Adrenal gland (tissue), 12 donors: Measurements from ENCODE around the gene CCNY. TPM values are rescaled to one million over a fixed set of nuclear protein-coding genes. Genes with fewer than 3 reads are reported as not detected.
A peak's percentile ranks its signal among the peaks of the same experiment; 100 is the strongest.

Experiments
- DNase-seq, 7 donors: peaks; one replicate each; pipeline ENCODE4 v3.0.0-alpha.2; 2019 to 2020
- H3K27ac ChIP-seq, 5 donors: fragments of 200-600 bp; sonication (generic) in 4 of 5; 1 replicate in 3 of 5; 2 replicates in 2 of 5; pipeline versions ENCODE4 v1.5.1 to v1.8.0; 2016 to 2020; ENCODE audit warnings: mild to moderate bottlenecking in 1 of 5
- H3K27me3 ChIP-seq: fragments of 200-600 bp; 2 replicates; pipeline ENCODE4 v1.8.0; 2021
- H3K36me3 ChIP-seq, 2 donors: fragments of 200-600 bp; replicated peaks in 1 of 2; 1 replicate in 1 of 2; 2 replicates in 1 of 2; pipeline versions ENCODE4 v1.5.1 to v1.8.0; 2018 to 2022
- H3K4me1 ChIP-seq, 2 donors: fragments of 200-600 bp; replicated peaks in 1 of 2; 1 replicate in 1 of 2; 2 replicates in 1 of 2; pipeline versions ENCODE4 v1.5.1 to v1.8.0; 2018 to 2021
- H3K4me3 ChIP-seq, 4 donors: fragments of 200-600 bp; sonication (generic) in 3 of 4; one replicate each; pipeline ENCODE4 v1.5.1; 2016 to 2018
- H3K9me3 ChIP-seq, 3 donors: fragments of 200-600 bp; sonication (generic) in 1 of 3; replicated peaks in 1 of 3; 1 replicate in 2 of 3; 2 replicates in 1 of 3; pipeline versions ENCODE4 v1.5.1 to v1.8.0; 2016 to 2021
- CTCF ChIP-seq, 6 experiments: fragments of 450-650 bp in 4 of 6; fragments of 200-600 bp in 2 of 6; sonication (generic) in 1 of 6; IDR thresholded peaks; 1 replicate in 5 of 6; 2 replicates in 1 of 6; pipeline versions ENCODE4 v1.5.1 to v1.8.0; 2016 to 2021; ENCODE audit warnings: antibody characterized with exemption in 6 of 6, mild to moderate bottlenecking in 2 of 6, moderate library complexity in 1 of 6
- POLR2A ChIP-seq, 2 donors: fragments of 450-650 bp; IDR thresholded peaks; one replicate each; pipeline ENCODE4 v1.6.1; 2017; ENCODE audit warnings: antibody characterized with exemption in 2 of 2, mild to moderate bottlenecking in 2 of 2, moderate library complexity in 1 of 2
- WGBS, 4 donors: extraction: QIAGEN DNeasy Blood & Tissue Kit in 2 of 4; methylation state at CpG; one replicate each; pipeline versions ENCODE4 v1.1.5 to v1.1.7; 2013 to 2017; 5-methylcytosine and 5-hydroxymethylcytosine counted together
- intact Hi-C, 2 donors: fragments of 100-400 bp; cut with DNase I; formaldehyde crosslinking; loops; one replicate each; pipeline versions ENCODE4 v1.14.1 to v1.15.0; 2022 to 2023
- polyA plus RNA-seq, 3 donors: library from polyadenylated mRNA; stranded (reverse); fragments of 200-250 nt in 2 of 3; fragments of 350-450 nt in 1 of 3; fragmentation: Illumina TruSeq in 1 of 3; extraction: RNeasy Lipid Tissue Mini Kit (QIAGEN cat#74804) in 1 of 3; gene quantifications; one replicate each; pipeline ENCODE4 v1.2.3, GENCODE V29; 2013 to 2014
- total RNA-seq, 9 donors: library from RNA; depleted of rRNA in 4 of 9; stranded (reverse); fragments of >200 nt in 4 of 9; fragments of 120-200 nt in 1 of 9; fragmentation: NEBNext Ultra II Directional in 1 of 9; extraction: Animal tissue kit (Norgen Biotek cat#: 25700) in 1 of 9; gene quantifications; one replicate each; pipeline versions ENCODE4 v1.1.0 to v1.2.4, GENCODE V29; 2013 to 2023
- donor health status: healthy with polysubstance abuse.
- donor health status: Bipolar disorder and iron deficiency.
- donor health status: DM: yes; HTN: yes; CAD: no.
- donor health status: DM: no; HTN: no; CAD: no.
- donor health status: DM: no; HTN: no; CAD: no.
- donor health status: DM: yes; HTN: yes; CAD: no.

CCNY gene
- total and polyA plus RNA-seq, 12 donors, result 18.3 to 87.0 (median 45.2) TPM

DNA sequence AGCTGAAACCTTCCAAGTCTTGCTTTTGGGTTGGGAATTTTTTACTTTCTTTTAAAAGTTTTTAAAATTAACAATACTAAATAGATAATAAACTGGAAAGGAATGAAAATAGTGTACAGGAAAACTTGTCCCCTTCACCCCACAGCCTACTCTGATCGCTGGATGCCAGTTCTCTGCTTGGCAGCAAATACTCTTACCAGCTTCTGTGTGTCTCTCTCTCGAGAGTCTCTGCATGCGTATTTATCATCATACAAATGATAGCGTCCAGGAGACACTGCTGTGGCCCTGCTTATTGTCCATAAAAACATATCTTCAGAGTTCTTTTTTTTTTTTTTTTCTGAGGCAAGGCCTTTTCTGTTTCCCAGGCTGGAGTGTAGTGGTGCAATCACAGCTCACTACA is 101.5 kb downstream of the CCNY start:
- no peak for TF ChIP-seq POLR2A (IDR thresholded peaks at IDR 0.05)
- TF ChIP-seq CTCF (IDR thresholded peaks at IDR 0.05), result no peak
- intact Hi-C loops, result no loop called here
- Histone ChIP-seq H3K27me3 (no peaks in the 10 kb centered on the region), H3K9me3 (peaks cover 0 to 9% (median 0%) of the 10 kb centered on the region in 3 donors), H3K27ac (no peak overlapping the region), H3K36me3 (no peaks in the 10 kb centered on the region), H3K4me3 (no peak overlapping the region), H3K4me1 (peaks cover 0 to 15% of the 10 kb centered on the region in 2 donors)
- no peak for DNase-seq
- 90 to 96% (median 94%) methylated on average over 4 of the region's 4 CpGs for WGBS, 4 donors

GRCh38 chr10:35438718-35439571 is 102.6 kb downstream of the CCNY start:
- 89 to 97% (median 92%) methylated on average over 3 of the region's 3 CpGs for WGBS, 4 donors
- DNase-seq, result no peak
- TF ChIP-seq POLR2A (IDR thresholded peaks at IDR 0.05) (no peak), CTCF (IDR thresholded peaks at IDR 0.05) (no peak)
- Histone ChIP-seq H3K36me3 (no peaks in the 10 kb centered on the region), H3K9me3 (peaks cover 0 to 9% (median 0%) of the 10 kb centered on the region in 3 donors), H3K4me3 (no peak overlapping the region), H3K27ac (no peak overlapping the region), H3K27me3 (no peaks in the 10 kb centered on the region), H3K4me1 (peaks cover 0 to 15% of the 10 kb centered on the region in 2 donors)
- intact Hi-C loops, result no loop called here

GRCh38 chr10:35440016-35440415 is 103.7 kb downstream of the CCNY start:
- Histone ChIP-seq H3K4me1 (peaks cover 0 to 15% of the 10 kb centered on the region in 2 donors), H3K9me3 (peaks cover 0 to 9% (median 0%) of the 10 kb centered on the region in 3 donors), H3K27me3 (no peaks in the 10 kb centered on the region), H3K36me3 (no peaks in the 10 kb centered on the region), H3K27ac (no peak overlapping the region), H3K4me3 (no peak overlapping the region)
- whole genome bisulfite sequencing, 4 donors, result 84 to 93% (median 90%) methylated on average over 2 of the region's 2 CpGs
- intact Hi-C loops, result no loop called here
- no peak for DNase-seq
- TF ChIP-seq CTCF (IDR thresholded peaks at IDR 0.05) (no peak), POLR2A (IDR thresholded peaks at IDR 0.05) (no peak)

GRCh38 chr10:35442028-35442427 is 105.7 kb downstream of the CCNY start:
- Histone ChIP-seq H3K27ac (peak overlapping the region in 3 of 5 donors; percentile 21 to 50 (median 33)), H3K36me3 (no peaks in the 10 kb centered on the region), H3K27me3 (no peaks in the 10 kb centered on the region), H3K9me3 (peaks cover 0 to 9% (median 0%) of the 10 kb centered on the region in 3 donors), H3K4me1 (peaks cover 6 to 20% of the 10 kb centered on the region in 2 donors), H3K4me3 (no peak overlapping the region)
- intact Hi-C loops, result no loop called here
- DNase-seq, result peak in 4 of 7 donors; percentile 38 to 74 (median 56)
- TF ChIP-seq CTCF (IDR thresholded peaks at IDR 0.05), result no peak
- TF ChIP-seq POLR2A (IDR thresholded peaks at IDR 0.05), result no peak
- WGBS, 4 donors, result 42 to 62% (median 51%) methylated on average over 1 of the region's 1 CpG
